Measurements from ENCODE around the gene ADAMTSL3. TPM values are rescaled to one million over a fixed set of nuclear protein-coding genes. Genes with fewer than 3 reads are reported as not detected.

ADAMTSL3 gene, protein sequence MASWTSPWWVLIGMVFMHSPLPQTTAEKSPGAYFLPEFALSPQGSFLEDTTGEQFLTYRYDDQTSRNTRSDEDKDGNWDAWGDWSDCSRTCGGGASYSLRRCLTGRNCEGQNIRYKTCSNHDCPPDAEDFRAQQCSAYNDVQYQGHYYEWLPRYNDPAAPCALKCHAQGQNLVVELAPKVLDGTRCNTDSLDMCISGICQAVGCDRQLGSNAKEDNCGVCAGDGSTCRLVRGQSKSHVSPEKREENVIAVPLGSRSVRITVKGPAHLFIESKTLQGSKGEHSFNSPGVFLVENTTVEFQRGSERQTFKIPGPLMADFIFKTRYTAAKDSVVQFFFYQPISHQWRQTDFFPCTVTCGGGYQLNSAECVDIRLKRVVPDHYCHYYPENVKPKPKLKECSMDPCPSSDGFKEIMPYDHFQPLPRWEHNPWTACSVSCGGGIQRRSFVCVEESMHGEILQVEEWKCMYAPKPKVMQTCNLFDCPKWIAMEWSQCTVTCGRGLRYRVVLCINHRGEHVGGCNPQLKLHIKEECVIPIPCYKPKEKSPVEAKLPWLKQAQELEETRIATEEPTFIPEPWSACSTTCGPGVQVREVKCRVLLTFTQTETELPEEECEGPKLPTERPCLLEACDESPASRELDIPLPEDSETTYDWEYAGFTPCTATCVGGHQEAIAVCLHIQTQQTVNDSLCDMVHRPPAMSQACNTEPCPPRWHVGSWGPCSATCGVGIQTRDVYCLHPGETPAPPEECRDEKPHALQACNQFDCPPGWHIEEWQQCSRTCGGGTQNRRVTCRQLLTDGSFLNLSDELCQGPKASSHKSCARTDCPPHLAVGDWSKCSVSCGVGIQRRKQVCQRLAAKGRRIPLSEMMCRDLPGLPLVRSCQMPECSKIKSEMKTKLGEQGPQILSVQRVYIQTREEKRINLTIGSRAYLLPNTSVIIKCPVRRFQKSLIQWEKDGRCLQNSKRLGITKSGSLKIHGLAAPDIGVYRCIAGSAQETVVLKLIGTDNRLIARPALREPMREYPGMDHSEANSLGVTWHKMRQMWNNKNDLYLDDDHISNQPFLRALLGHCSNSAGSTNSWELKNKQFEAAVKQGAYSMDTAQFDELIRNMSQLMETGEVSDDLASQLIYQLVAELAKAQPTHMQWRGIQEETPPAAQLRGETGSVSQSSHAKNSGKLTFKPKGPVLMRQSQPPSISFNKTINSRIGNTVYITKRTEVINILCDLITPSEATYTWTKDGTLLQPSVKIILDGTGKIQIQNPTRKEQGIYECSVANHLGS (N-terminal part only)
- total RNA-seq, result 1 to 10 TPM in 1 of 2 donors, under 1 TPM in 1; 0.79 to 3.4 TPM
- polyA plus RNA-seq (2013, experiment 1 of 2), result 0.46 TPM
- polyA plus RNA-seq (2013, experiment 2 of 2), result 0.33 TPM
- long read RNA-seq, experiment 1, result 0 reads
- long read RNA-seq, experiment 2, full-length matches to known transcripts, result 1 of 1 reads
- long read RNA-seq, experiment 2, partial matches to known transcripts, result 0 of 1 reads
- long read RNA-seq, experiment 2, other reads (novel, unspliced or antisense), result 0 of 1 reads
- long read RNA-seq, experiment 3, partial matches to known transcripts, result 2 of 2 reads
- long read RNA-seq, experiment 3, other reads (novel, unspliced or antisense), result 0 of 2 reads
- long read RNA-seq, experiment 4, partial matches to known transcripts, result 0 of 1 reads
- long read RNA-seq, experiment 4, other reads (novel, unspliced or antisense), result 1 of 1 reads

DNA sequence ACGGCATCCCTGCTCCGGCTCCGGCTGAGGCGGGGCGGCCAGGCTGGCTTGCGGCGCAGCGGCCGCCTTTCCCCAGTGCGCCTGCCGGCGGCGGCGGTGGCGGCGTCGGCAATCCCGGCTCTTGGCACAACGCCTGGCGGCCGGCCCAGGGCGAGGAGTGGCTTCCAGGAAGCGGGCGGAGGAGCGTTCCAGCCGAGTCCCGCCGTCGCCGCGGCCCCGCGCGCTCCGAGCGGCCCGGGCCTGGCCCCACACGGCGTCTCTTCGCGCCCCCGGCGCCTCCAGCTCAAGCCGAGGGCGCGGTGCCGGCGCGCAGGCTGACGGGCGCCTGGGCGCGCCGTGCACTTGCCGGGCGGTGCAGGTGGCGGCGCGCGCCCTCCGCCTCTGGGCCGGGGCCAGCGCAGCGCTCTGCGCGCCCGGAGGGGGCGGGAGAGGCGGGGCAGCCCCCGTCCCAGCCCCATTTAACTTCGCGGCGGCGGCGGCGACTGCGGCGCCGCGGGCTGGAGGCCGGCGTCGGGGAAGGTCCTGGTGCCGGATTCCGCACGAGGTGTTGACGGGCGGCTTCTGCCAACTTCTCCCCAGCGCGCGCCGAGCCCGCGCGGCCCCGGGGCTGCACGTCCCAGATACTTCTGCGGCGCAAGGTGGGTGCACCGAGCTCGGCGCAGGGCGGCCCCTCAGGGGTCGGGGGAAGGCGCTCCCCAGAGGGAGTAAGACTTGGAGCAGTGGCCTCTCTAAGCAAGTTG is at the start of gene ADAMTSL3:
ADAMTSL3 (plus strand) TSS at position 485 of the 740 bp plus-strand sequence. CDS start 1,639 bp downstream, outside the sequence.
- peak; percentile 89 for DNase-seq
- peaks cover 44% of the 10 kb centered on the region for H3K27me3 ChIP-seq (ENCODE audit: control insufficient read depth, insufficient read depth, low read length, poor library complexity, severe bottlenecking)
- no peak within 1 kb of the TSS for H3K27ac ChIP-seq (ENCODE audit: low read depth, low read length)
- Mint-ChIP-seq H3K27me3 (ENCODE audit: insufficient read depth) (peaks cover 57% of the 10 kb centered on the region), H3K4me1 (no peaks in the 10 kb centered on the region), H3K4me3 (peak within 1 kb of the TSS; percentile 58), H3K27ac (no peak within 1 kb of the TSS), H3K9me3 (no peaks in the 10 kb centered on the region), H3K36me3 (ENCODE audit: low read depth) (no peaks in the 10 kb centered on the region)
- H3K9ac ChIP-seq (ENCODE audit: extremely low read depth, low read length, poor library complexity, severe bottlenecking), result no peak within 1 kb of the TSS
- WGBS, 2 experiments (ENCODE audit: insufficient coverage in 1 of 2, insufficient read length in 1 of 2), result 1% methylated on average over 33 to 105 of the region's 105 CpGs
- H3K9me3 ChIP-seq (ENCODE audit: control insufficient read depth, low read length), result no peaks in the 10 kb centered on the region
- no peaks in the 10 kb centered on the region for H3K36me3 ChIP-seq (ENCODE audit: control insufficient read depth, insufficient read depth, low read length)
- H3K4me3 ChIP-seq (ENCODE audit: low read length), result peak within 1 kb of the TSS; percentile 76
- no peaks in the 10 kb centered on the region for H3K4me1 ChIP-seq (ENCODE audit: control insufficient read depth, insufficient read depth, low read length)
- TF ChIP-seq, protein P1, sequence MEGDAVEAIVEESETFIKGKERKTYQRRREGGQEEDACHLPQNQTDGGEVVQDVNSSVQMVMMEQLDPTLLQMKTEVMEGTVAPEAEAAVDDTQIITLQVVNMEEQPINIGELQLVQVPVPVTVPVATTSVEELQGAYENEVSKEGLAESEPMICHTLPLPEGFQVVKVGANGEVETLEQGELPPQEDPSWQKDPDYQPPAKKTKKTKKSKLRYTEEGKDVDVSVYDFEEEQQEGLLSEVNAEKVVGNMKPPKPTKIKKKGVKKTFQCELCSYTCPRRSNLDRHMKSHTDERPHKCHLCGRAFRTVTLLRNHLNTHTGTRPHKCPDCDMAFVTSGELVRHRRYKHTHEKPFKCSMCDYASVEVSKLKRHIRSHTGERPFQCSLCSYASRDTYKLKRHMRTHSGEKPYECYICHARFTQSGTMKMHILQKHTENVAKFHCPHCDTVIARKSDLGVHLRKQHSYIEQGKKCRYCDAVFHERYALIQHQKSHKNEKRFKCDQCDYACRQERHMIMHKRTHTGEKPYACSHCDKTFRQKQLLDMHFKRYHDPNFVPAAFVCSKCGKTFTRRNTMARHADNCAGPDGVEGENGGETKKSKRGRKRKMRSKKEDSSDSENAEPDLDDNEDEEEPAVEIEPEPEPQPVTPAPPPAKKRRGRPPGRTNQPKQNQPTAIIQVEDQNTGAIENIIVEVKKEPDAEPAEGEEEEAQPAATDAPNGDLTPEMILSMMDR (conservative IDR thresholded peaks at IDR 0.05), result no peak

DNA sequence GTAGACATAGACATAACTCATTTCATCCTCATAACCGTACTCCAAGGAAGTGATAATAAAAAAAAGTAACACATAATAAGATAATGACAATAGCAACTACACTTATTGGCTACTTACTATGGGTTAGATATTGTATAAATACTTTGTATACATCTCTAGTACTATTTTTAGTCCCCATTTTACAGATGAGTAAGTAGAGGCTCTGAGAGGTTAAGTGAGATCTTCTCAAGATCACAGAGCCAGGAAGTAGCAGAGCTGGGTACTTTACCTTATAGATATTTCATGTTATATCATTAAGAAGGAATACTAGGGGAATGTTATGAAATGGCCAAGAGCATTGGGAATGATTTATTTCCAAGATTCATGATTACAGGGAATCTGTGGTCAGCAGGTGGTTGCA is 49.4 kb upstream of the ADAMTSL3 start:
- Histone ChIP-seq H3K27me3 (ENCODE audit: control insufficient read depth, insufficient read depth, low read length, poor library complexity, severe bottlenecking) (no peaks in the 10 kb centered on the region), H3K4me3 (ENCODE audit: low read length) (no peak overlapping the region), H3K4me1 (ENCODE audit: control insufficient read depth, insufficient read depth, low read length) (no peaks in the 10 kb centered on the region), H3K36me3 (ENCODE audit: control insufficient read depth, insufficient read depth, low read length) (no peaks in the 10 kb centered on the region), H3K9ac (ENCODE audit: extremely low read depth, low read length, poor library complexity, severe bottlenecking) (no peak overlapping the region), H3K27ac (ENCODE audit: low read depth, low read length) (no peak overlapping the region), H3K9me3 (ENCODE audit: control insufficient read depth, low read length) (no peaks in the 10 kb centered on the region)
- no peak overlapping the region for H3K27ac Mint-ChIP-seq
- H3K36me3 Mint-ChIP-seq (ENCODE audit: low read depth), result peaks cover 5% of the 10 kb centered on the region
- DNase-seq, result no peak
- H3K27me3 Mint-ChIP-seq (ENCODE audit: insufficient read depth), result no peaks in the 10 kb centered on the region
- WGBS, 2 experiments (ENCODE audit: insufficient coverage in 1 of 2, insufficient read length in 1 of 2), result no CpG with 5 or more reads among the region's 1 CpG
- TF ChIP-seq, protein P1 (conservative IDR thresholded peaks at IDR 0.05), result no peak
- H3K9me3 Mint-ChIP-seq, result peaks cover 17% of the 10 kb centered on the region
- no peaks in the 10 kb centered on the region for H3K4me1 Mint-ChIP-seq
- no peak overlapping the region for H3K4me3 Mint-ChIP-seq
